Measurements from ENCODE around the gene NR1I3. TPM values are rescaled to one million over a fixed set of nuclear protein-coding genes. Genes with fewer than 3 reads are reported as not detected.

Gene NR1I3
- total and polyA plus RNA-seq, 2 of the 13 experiments (the other 11 are each of a cell fraction or from before 2014, with no cell fraction given), result 0.62 to 0.95 TPM

DNA sequence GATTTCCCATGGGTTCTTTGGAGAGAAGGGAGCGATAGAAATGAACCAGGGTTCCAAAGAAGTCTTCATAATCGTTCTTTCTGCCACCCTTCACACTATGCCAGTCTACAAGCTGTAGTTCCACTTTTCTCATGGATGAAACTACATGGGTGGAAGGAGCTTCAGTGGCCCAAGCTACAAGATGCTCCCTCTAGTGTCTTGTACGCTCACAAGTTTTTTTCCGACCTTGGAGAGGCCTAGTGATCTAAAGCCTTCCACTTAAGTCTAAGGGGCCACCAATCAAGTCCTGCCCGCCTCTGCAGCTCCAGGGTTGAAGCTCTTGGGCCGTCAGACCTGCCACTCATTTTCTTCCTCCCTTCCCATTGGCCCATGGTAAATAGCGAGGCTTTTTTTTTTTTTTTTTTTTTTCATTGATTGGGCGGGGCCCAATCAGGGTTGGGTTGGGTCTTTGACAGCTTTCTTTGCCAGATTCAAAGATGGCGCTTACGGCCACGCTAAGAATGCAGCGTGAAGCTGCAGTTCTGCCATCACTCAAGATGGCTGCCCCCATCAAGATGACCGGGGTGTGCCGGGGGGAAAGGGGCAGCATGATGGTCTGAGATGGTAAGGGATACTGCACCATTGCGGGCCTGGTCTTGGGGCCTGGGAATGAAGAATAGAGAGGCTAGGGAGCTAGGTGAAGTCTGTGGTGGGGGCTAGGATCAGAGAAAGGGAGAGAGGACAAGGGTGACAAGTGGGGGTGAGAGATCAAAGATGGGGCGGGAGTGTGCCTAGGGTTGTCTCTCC lies 12.3 kb downstream of the NR1I3 start, which contains the start of gene TOMM40L (continued):
- TF ChIP-seq, protein P1, sequence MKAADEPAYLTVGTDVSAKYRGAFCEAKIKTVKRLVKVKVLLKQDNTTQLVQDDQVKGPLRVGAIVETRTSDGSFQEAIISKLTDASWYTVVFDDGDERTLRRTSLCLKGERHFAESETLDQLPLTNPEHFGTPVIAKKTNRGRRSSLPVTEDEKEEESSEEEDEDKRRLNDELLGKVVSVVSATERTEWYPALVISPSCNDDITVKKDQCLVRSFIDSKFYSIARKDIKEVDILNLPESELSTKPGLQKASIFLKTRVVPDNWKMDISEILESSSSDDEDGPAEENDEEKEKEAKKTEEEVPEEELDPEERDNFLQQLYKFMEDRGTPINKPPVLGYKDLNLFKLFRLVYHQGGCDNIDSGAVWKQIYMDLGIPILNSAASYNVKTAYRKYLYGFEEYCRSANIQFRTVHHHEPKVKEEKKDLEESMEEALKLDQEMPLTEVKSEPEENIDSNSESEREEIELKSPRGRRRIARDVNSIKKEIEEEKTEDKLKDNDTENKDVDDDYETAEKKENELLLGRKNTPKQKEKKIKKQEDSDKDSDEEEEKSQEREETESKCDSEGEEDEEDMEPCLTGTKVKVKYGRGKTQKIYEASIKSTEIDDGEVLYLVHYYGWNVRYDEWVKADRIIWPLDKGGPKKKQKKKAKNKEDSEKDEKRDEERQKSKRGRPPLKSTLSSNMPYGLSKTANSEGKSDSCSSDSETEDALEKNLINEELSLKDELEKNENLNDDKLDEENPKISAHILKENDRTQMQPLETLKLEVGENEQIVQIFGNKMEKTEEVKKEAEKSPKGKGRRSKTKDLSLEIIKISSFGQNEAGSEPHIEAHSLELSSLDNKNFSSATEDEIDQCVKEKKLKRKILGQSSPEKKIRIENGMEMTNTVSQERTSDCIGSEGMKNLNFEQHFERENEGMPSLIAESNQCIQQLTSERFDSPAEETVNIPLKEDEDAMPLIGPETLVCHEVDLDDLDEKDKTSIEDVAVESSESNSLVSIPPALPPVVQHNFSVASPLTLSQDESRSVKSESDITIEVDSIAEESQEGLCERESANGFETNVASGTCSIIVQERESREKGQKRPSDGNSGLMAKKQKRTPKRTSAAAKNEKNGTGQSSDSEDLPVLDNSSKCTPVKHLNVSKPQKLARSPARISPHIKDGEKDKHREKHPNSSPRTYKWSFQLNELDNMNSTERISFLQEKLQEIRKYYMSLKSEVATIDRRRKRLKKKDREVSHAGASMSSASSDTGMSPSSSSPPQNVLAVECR (CRISPR knock-in tag; IDR thresholded peaks at IDR 0.05; ENCODE audit: borderline replicate concordance), result peak; percentile 58; the same call in 1 of the 2 replicates
- TF ChIP-seq HOXA9 (CRISPR knock-in tag; IDR thresholded peaks at IDR 0.05; ENCODE audit: borderline replicate concordance) (no peak), ZBTB7A (CRISPR knock-in tag; IDR thresholded peaks at IDR 0.05) (no peak), EZH2 (conservative IDR thresholded peaks at IDR 0.05; ENCODE audit: low read depth, low read length) (no peak), BCL3 (CRISPR knock-in tag; IDR thresholded peaks at IDR 0.05) (no peak), SAP130 (CRISPR knock-in tag; IDR thresholded peaks at IDR 0.05; ENCODE audit: low read depth) (peak; percentile 89), RAD51 (IDR thresholded peaks at IDR 0.05; ENCODE audit: borderline replicate concordance) (no peak), ZNF777 (CRISPR knock-in tag; IDR thresholded peaks at IDR 0.05) (no peak), MIXL1 (CRISPR knock-in tag; IDR thresholded peaks at IDR 0.05) (peak; percentile 77; the same call in 1 of the 2 replicates), ZNF850 (CRISPR knock-in tag; conservative IDR thresholded peaks at IDR 0.05) (no peak), GATAD1 (CRISPR knock-in tag; IDR thresholded peaks at IDR 0.05) (peak; percentile 75; the same call in 1 of the 2 replicates), ZNF282 (IDR thresholded peaks at IDR 0.05; ENCODE audit: partially characterized antibody) (no peak), FOXA3 (CRISPR knock-in tag; IDR thresholded peaks at IDR 0.05) (peak; percentile 15; the same call in 1 of the 2 replicates), NR2C2 (CRISPR knock-in tag; IDR thresholded peaks at IDR 0.05; ENCODE audit: borderline replicate concordance) (peak; percentile 71), ZNF614 (CRISPR knock-in tag; IDR thresholded peaks at IDR 0.05; ENCODE audit: borderline replicate concordance) (peak; percentile 52), POLR2A (IDR thresholded peaks at IDR 0.05; ENCODE audit: insufficient read depth in 1 of 2, low read depth in 2 of 2, low read length in 2 of 2) (peak; percentile 47 to 76)
- TF ChIP-seq, protein P2, sequence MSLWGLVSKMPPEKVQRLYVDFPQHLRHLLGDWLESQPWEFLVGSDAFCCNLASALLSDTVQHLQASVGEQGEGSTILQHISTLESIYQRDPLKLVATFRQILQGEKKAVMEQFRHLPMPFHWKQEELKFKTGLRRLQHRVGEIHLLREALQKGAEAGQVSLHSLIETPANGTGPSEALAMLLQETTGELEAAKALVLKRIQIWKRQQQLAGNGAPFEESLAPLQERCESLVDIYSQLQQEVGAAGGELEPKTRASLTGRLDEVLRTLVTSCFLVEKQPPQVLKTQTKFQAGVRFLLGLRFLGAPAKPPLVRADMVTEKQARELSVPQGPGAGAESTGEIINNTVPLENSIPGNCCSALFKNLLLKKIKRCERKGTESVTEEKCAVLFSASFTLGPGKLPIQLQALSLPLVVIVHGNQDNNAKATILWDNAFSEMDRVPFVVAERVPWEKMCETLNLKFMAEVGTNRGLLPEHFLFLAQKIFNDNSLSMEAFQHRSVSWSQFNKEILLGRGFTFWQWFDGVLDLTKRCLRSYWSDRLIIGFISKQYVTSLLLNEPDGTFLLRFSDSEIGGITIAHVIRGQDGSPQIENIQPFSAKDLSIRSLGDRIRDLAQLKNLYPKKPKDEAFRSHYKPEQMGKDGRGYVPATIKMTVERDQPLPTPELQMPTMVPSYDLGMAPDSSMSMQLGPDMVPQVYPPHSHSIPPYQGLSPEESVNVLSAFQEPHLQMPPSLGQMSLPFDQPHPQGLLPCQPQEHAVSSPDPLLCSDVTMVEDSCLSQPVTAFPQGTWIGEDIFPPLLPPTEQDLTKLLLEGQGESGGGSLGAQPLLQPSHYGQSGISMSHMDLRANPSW (CRISPR knock-in tag; IDR thresholded peaks at IDR 0.05; ENCODE audit: borderline replicate concordance), result no peak
- TF ChIP-seq, protein P3, sequence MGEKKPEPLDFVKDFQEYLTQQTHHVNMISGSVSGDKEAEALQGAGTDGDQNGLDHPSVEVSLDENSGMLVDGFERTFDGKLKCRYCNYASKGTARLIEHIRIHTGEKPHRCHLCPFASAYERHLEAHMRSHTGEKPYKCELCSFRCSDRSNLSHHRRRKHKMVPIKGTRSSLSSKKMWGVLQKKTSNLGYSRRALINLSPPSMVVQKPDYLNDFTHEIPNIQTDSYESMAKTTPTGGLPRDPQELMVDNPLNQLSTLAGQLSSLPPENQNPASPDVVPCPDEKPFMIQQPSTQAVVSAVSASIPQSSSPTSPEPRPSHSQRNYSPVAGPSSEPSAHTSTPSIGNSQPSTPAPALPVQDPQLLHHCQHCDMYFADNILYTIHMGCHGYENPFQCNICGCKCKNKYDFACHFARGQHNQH (CRISPR knock-in tag; IDR thresholded peaks at IDR 0.05), result peak; percentile 53; the same call in 1 of the 2 replicates
